CD4-positive, alpha-beta T cell treated with Interleukin-4 for 1 hour (primary cell): ENCODE results near the gene ENTPD8.
A peak's percentile ranks its signal among the peaks of the same experiment; 100 is the strongest.

Source experiments
- DNase-seq, 2 donors: peaks; one replicate each; pipeline ENCODE4 v3.0.0-alpha.2; 2020 to 2022

The ENTPD8 gene

GRCh38 chr9:137408651-137409405 is 32.3 kb downstream of the ENTPD8 start:
- no peak for DNase-seq

- DNase-seq, result no peak
Measured at GRCh38 chr9:137407590-137408300, 33.4 kb downstream of the ENTPD8 start.

- DNase-seq, result peak; percentile 57 to 69
Measured at GRCh38 chr9:137406876-137407589, 34.1 kb downstream of the ENTPD8 start.

- DNase-seq, result no peak
Measured at GRCh38 chr9:137406085-137406760, 34.9 kb downstream of the ENTPD8 start.

- DNase-seq, result no peak
Measured at GRCh38 chr9:137405677-137406081, 35.5 kb downstream of the ENTPD8 start.

GRCh38 chr9:137404961-137405567 is 36.1 kb downstream of the ENTPD8 start:
- no peak for DNase-seq

- no peak for DNase-seq
Measured at GRCh38 chr9:137403269-137403668, 37.9 kb downstream of the ENTPD8 start.

GRCh38 chr9:137402746-137403145 is 38.4 kb downstream of the ENTPD8 start:
- DNase-seq, result no peak

- no peak for DNase-seq
Measured at GRCh38 chr9:137398561-137399468, 42.3 kb downstream of the ENTPD8 start.

GRCh38 chr9:137397675-137398423 is 43.3 kb downstream of the ENTPD8 start:
- no peak for DNase-seq

- no peak for DNase-seq
Measured at GRCh38 chr9:137396634-137397367, 44.4 kb downstream of the ENTPD8 start.

GRCh38 chr9:137396227-137396626 is 44.9 kb downstream of the ENTPD8 start:
- no peak for DNase-seq

- DNase-seq, result no peak
Measured at GRCh38 chr9:137395666-137396010, 45.5 kb downstream of the ENTPD8 start.

GRCh38 chr9:137394866-137395665 is 46.1 kb downstream of the ENTPD8 start:
- DNase-seq, result no peak

- DNase-seq, result no peak
Measured at GRCh38 chr9:137393176-137394150, 47.7 kb downstream of the ENTPD8 start.

- DNase-seq, result no peak
Measured at GRCh38 chr9:137392232-137393007, 48.7 kb downstream of the ENTPD8 start.

GRCh38 chr9:137391411-137391754 is 49.8 kb downstream of the ENTPD8 start:
- no peak for DNase-seq
